Fibroblast of skin of right quadriceps (primary cell): ENCODE data around the gene SGSH.
"Not testable (repeated sequence)": the region's sequence is repeated elsewhere in the genome, so short reads cannot be mapped to it uniquely, and the experiment has no call there.

Experiments
- DNase-seq: peaks from one replicate; pipeline ENCODE4 v3.0.0-alpha.2; 2013

The SGSH gene

DNA sequence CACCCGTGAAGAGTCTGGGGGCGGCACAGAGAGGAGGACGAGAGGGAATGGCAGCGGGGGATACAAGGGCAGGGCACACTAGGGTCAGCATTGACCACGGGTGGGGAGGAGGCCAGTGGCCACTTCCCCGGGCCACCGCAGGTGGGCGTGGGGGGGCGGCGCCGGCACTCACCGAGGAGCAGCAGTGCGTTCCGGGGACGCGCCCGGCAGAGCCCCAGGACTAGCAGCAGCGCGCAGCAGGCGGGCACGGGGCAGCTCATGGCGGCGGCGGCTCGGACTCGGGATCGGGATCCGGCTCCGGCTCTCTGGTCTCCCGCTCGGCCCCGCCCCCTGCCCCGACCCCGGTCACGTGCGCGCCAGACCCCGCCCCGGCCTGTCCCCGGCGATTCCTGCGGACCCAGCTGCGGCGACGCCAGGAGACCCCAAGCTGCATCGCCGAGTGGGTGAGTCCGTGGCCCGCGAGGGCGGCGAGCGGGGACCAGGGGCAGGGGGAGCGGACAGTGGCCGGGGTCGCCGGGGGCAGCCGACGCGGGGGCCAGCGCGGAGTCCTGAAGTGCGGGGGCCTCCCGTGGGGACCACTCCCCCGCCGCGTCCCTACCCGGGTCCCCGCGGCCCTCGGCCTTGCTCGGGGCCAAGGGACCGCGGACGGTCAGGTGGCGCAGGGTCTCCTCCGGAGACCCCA is at the start of gene SGSH, which contains the start of gene SLC26A11:
Gene SGSH (minus strand): TSS at position 280 of the 682 bp plus-strand sequence. CDS start 20 bp downstream, at position 260.
Gene SLC26A11 (plus strand): TSS at position 374 of the 682 bp plus-strand sequence. CDS start 1,134 bp downstream, outside the sequence.
- peak; percentile 52 for DNase-seq

DNA sequence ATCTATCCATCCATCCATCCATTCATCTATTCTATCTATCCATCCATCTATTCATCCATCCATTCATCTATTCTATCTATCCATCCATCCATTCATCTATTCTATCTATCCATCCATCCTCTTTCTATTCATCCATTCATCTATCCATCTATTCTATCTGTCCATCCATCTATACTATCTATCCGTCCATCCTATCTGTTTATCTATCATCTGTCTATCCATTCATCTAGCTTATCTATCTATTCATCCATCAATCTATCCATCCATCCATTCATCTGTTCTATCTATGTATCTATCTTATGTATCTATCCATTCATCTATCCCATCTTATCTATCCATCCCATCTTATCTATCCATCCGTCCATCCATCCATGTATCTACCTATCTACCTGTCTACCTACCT is 49.3 kb upstream of the SGSH start:
- DNase-seq: no peak

DNA sequence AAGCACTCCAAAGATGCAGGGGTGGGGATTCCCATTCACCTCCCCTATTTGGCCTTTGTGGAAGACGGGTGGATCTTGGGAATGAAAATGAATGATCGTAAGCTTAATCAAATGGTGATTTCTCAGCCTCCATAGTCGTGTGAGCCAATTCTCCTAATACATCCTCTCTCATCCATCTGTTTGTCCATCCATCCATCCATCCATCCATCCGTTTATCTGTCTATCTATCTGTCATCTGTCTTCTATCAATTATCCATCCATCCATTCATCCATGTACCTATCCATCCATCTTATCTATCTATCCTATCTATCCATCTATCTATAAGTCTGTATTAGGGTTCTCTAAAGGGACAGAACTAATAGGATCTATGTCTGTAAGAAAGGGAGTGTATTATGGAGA is 48.3 kb upstream of the SGSH start:
- DNase-seq: no peak

GRCh38 chr17:80267391-80267790 is 47.3 kb upstream of the SGSH start:
- DNase-seq: no peak

DNA sequence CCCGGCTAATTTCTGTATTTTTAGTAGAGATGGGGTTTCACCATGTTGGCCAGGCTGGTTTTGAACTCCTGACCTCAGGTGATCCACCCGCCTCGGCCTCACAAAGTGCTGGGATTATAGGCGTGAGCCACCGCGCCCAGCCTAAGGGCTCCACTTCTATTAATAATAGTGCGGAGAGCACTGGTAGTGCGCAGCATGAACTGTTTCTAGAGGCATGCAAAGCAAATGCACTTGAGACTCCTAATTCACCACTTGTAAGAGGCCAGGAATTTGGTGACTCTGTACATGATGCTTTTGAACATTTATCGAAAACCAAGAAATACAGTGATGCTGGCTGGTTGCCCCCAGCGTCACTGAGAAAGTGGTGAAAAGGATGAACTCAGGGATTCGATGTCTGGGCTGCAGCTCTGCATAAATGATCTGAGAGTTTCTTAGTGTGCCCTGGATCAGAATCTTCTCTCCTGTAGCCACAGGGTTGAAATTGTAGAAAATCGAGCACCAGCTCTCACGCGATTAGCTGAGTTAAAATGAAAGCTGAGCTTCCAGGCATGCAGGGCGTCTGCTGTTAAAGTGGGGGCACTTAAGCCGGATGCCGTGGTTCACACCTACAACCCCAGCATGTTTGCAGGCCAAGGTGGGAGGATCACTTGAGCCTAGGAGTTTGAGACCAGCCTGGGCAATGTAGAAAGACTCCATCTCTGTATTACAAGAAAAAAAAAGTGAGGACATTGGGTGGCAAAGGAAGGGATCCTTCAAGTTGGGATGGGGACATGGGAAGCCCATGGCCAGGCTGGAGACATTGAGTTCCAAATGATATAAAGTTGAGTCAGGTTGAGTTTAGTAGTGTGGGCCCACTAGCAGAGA is 45.3 kb upstream of the SGSH start:
- DNase-seq: no peak

DNA sequence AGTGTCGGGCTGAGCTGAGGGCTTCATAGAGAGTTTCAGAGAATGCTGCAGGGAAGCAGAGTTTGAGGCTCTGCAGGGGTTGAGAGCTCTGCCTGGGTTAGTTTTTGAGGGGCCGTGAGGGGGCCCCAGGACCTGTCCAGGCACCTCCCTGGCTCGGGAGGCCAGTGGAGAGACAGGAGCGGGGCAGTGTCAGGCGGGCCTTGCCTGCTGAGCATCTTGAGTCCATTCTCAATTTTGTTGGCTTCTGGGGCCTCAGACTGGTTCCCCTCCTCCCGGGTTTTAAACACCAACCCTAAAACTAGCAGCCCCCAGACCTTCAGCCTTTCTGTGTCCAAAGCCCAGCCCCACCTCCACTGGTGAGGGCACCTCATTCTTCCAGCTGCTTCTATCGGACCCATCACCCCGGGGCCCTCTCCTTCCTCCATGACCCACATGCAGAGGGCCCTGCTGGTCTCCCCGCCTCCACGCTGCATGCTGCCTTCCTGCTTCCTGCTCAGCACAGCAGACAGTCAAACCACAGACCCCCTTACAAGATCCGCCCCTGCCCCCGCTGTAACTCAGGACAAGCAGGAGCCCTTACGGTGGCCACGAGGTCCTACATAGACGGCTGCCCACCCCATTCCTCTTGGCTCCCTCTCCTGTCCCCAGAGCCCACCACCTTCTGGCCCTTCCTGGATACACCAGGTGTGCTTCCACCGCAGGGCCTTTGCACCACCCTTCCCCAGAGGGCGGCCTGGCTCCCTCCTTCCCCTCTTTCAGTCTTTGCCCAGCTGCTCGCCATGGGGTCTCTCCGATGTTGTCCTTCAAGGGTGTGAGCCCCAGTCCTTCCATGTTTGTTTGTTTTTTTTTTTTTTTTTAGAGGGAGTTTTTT is 44.3 kb upstream of the SGSH start:
- no peak for DNase-seq

DNA sequence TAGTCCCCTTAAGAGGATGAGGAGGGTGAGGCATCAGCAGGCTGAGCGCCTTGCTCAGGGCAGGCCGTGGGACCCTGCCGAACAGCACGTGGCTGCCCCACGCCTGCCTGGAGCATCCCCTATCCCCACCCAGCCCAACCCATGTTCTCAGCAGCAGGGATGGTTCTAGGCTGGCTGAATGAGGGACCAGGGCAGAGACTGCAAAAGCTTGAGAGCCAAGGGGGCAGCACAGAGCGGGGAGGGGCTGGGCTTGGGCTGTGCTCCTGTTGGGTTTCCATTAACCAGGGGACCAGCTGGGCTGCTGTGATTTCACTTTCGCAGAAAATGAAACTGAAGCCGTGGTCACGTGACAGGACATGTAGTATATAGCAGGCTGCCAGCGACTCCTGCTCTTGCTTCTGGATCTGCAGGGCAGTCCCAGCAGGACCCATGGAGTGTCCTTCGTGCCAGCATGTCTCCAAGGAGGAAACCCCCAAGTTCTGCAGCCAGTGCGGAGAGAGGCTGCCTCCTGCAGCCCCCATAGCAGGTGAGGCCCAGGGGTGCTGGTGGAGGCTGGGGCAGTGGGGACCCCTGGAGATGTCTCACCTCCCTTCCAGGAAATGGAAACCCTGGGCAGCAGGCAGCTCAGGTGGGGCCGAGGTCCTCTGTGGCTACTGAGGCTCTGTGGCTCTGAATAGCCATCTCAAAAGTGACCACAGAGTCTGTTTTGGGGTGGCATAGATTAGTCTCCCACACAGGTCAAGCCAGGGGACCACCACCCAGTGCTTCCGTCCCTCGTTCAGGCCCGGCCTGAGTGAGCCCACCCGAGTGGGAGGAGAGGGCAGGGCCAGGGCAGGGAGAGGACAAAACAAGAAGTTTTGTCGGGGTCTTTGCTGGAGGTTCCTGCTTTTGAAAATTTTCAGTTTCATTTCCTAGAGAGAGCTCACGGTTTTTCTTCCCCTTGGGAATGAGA is 43.4 kb upstream of the SGSH start:
- DNase-seq: peak; percentile 82

DNA sequence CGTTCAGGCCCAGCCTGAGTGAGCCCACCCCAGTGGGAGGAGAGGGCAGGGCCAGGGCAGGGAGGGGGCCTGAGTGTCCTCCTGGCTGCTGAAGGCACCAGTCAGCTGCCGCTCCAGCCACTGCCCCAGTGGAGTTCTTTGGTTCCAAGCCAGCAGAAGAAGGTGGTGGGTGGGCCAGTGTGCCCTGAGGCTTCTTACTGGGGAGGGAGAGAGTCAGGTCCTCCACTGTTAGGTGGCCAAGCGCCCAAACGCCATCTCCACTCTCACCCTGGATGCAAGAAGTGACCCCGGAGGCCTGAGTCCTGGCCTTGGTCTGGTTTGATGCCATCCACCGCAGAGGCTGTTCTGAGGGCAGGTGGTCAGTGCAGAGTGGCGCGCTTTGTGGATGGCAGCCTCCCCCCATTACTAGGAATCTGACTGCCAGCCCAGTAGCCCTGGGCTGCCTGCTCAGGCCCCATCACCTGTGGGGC is 42.7 kb upstream of the SGSH start:
- DNase-seq: no peak

DNA sequence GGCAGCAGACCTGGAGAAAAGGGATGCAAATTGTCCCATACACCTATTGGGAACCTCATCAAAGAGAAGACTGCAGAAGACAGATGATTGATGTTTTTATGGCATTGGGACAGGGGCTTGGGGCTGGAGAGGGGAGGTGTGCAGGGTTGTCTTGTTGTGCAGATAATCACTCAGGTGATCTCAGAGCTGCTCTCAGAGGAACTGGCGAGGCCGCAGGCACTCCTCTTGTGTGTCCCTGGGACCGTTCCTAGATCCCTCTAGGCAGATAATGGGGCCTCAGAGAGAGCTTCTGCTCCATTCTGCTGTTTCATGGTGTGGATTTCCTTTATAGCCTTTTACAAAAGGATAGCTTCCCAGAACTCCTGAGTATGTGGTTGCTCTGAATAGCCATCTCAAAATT is 42.2 kb upstream of the SGSH start:
- no peak for DNase-seq

DNA sequence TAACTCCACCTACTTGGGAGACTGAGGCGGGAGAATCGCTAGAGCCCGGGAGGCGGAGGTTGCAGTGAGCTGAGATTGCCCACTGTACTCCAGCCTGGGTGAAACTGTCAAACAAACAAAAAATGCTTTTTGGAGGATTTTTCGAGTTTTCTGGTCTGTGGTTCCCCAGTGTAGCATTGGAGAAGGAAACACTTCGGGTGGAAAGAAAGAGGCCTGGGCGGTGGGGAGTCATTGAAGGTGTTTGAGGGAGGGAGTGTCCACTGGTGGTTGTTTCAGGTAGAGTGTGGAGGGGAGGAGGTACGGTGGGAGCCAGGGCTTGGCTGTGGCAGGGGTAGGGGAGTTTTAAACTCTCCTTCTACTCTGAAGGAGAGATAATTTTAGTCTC is 41.8 kb upstream of the SGSH start:
- no peak for DNase-seq

DNA sequence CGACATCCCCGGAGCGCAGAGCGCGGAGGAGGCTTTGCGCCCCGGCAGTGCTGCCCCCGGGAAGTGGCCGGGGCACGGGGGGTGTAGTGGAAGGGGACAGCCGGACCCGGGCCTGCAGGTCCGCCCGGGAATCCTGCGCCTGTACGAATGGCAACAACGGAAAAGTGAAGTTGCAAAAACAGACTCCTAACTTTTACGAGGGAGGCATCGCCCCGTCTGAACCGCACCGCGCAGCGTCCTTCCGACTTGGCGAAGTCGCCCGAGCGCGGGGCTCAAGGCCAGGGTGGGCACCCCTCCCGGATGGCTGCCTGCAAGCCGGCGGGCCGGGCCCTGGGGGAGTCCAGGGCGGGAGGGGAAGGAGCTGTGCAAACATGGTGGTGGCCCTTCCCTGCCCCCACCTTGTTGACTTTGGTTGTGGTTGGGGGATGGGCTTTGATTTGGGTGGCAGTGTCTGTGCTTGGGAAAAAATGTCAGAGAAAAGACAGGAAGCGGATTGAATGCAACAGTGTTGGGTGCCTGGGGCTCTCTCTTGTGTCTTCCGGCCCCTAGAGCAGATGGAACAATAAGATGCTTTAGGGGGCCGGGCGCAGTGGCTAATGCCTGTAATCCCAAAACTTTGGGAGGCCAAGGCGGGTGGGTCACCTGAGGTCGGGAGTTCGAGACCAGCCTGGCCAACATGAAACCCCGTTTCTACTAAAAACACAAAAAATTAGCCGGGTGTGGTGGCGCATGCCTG is 41.2 kb upstream of the SGSH start:
- DNase-seq: peak; percentile 69

DNA sequence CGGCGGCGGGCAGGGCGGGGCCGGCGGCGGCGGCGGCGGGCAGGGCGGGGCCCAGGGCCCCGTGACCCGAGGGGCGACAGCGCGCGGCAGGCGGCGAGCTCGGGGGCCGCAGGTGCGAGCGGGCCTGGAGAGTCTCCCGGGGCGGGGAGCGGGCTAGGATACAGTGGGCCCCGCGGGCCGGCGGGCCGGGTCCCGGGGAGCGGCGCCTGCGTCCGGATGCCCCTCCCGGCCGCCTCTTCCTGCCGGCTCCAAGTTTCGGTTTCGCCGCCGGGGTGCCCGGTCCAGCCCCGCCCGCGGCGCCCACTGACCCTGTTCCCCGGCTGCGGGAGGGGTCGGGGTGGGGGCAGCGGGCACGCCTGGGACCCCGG is 40.6 kb upstream of the SGSH start, which contains the start of gene RNF213:
Gene RNF213 (plus strand): TSS at position 62 of the 368 bp plus-strand sequence. CDS start 2,830 bp downstream, outside the sequence.
- DNase-seq: peak; percentile 32

GRCh38 chr17:80260069-80260535 is 40.0 kb upstream of the SGSH start:
- peak; percentile 66 for DNase-seq

- peak; percentile 15 for DNase-seq
Observed at GRCh38 chr17:80259457-80260068, 39.4 kb upstream of the SGSH start.

DNA sequence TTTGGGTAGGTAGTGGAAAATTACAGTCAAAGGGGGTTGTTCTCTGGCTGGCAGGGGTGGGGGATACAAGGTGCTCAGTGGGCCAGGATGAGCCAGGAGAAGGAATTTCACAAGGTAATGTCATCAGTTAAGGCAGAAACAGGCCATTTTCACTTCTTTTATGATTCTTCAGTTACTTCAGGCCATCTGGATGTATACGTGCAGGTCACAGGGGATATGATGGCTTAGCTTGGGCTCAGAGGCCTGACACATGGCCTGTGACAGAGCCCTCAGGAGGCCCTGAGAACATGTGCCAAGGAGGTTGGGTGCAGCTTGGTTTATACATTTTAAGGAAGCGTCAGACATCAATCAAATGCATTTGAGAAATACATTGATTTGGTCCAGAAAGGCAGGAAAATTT is 38.2 kb upstream of the SGSH start:
- DNase-seq: not testable (repeated sequence)

DNA sequence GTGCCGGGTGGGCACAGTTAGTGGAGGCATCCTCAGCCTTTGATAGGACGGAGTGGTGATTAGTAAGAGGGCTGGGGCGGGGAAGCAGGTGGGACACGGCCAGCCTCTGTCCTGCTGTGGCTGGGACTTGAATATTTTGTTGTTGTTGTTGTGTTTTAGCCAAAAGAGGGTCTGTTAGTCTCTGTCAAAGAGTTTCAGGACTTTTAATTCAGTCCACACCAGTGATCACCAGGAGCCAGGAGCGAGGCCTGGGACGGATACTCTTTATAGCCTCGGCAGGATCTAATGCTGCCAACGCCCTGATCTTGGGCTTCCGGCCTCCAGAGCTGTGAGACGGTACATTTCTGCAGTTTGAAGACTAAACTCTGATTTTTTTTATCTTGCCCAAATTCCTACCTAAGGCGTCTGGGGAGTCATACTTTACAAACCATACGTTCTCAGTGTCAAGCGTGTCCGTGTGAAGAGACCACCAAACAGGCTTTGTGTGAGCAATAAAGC is 37.6 kb upstream of the SGSH start:
- no peak for DNase-seq

DNA sequence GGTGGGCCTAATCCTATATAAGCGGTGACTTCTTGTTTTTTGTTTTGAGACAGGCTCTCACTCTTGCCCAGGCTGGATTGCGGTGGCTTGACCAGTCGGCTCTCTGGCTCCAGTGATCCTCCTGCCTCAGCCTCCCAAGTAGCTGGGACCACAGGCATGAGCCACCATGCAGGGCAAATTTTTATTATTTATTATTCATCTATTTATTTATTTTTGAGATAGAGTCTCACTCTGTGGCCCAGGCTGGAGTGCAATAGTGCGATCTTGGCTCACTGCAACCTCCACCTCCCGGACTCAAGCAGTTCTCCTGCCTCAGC is 35.9 kb upstream of the SGSH start:
- no peak for DNase-seq

DNA sequence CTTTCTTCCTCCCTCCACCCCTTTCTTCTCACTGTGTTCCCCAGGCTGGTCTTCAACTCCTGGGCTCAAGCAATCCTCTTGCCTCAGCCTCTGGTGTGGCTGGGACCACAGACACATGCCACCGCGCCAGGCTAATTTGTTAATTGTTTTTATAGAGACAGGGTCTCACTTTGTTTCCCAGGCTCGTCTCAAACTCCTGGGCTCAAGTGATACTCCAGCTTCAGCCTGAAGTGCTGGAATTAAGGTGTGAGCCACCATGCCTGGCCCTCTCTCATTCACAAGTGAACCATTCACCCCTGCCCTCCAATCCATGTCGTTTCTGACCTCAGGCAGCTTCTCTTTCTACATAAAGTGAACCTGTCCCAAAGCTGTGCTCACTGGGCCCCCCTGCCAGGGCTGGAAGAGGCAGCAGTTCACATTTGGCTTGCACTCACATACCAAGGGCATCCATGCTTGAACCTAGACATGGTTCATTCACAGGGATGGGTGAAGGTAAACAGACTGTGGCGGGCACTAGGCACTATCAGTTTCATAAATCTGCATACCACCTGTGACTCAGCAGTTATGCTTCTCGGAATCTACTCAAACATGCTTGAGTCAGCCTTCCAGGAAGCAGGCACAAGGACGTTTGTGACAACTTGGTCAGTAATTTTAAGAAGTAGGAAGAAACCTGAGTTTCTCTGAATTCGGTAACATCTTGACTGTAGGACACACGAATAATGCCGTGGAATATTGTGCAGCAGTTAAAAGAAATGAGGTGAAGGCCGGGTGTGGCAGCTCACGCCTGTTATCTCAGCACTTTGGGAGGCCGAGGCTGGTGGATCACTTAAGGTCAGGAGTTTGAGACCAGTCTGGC is 34.5 kb upstream of the SGSH start:
- peak; percentile 94 for DNase-seq

DNA sequence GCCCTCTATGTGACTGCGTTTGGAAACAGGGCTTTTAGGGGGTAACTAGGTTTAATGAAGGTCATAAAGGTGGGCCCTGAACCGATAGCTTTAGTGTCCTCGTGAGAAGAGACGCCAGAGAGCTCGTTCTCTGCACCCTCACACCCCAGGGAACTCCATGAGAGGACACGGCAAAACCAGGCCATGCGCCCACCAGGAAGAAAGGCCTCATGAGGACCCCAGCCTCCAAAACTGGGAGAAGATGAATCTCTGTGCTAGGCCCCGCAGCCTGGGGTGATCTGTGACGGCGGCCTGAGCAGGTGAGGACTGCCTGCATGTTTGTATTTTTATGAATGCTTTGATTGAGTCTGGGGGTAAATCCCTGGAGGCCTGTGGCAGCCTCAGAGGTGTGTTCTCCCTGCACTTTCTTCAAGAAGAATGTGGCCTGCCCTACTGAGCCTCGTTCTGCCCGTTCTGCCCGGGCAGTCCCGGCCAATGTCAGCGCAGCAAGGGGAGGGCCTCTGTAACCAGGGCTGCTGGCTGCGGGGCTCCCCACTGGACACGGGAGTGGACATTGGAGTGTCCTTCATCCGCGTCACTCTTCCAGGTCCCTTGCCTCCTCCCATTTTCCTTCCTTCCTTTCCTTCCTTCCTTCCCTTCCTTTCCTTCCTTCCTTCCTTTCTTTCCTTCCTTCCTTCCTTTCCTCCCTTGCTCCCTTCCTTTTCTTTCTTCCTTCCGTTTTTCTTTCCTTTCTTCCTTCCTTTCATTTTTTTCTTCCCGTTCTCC is 33.7 kb upstream of the SGSH start:
- DNase-seq: no peak
